ENCODE data around the gene CDK5RAP3. TPM values are rescaled to one million over a fixed set of nuclear protein-coding genes. Genes with fewer than 3 reads are reported as not detected.

The CDK5RAP3 gene
- total and polyA plus RNA-seq, 2 of the 13 experiments (the other 11 are each of a cell fraction or from before 2014, with no cell fraction given): 128 to 154 TPM

GRCh38 chr17:48026502-48027321, 55.8 kb downstream of the CDK5RAP3 start (continued):
- TF ChIP-seq ELK4 (CRISPR knock-in tag; IDR thresholded peaks at IDR 0.05; ENCODE audit: borderline replicate concordance) (no peak), ZNF790 (CRISPR knock-in tag; IDR thresholded peaks at IDR 0.05; ENCODE audit: borderline replicate concordance) (no peak), BCLAF1 (IDR thresholded peaks at IDR 0.05) (no peak), ZNF275 (CRISPR knock-in tag; IDR thresholded peaks at IDR 0.05; ENCODE audit: borderline replicate concordance) (no peak), KAT8 (CRISPR knock-in tag; IDR thresholded peaks at IDR 0.05) (peak; percentile 63), ZMAT5 (CRISPR knock-in tag; IDR thresholded peaks at IDR 0.05; ENCODE audit: borderline replicate concordance, low read depth) (no peak), ZNF337 (CRISPR knock-in tag; IDR thresholded peaks at IDR 0.05; ENCODE audit: borderline replicate concordance, low read depth) (no peak), ZNF883 (CRISPR knock-in tag; IDR thresholded peaks at IDR 0.05; ENCODE audit: not compliant biosample characterization) (no peak), CREBL2 (CRISPR knock-in tag; IDR thresholded peaks at IDR 0.05; ENCODE audit: borderline replicate concordance) (no peak), ZUFSP (CRISPR knock-in tag; IDR thresholded peaks at IDR 0.05; ENCODE audit: borderline replicate concordance) (no peak), PRDM10 (CRISPR knock-in tag; IDR thresholded peaks at IDR 0.05; ENCODE audit: low read depth) (no peak), ZNF660 (CRISPR knock-in tag; IDR thresholded peaks at IDR 0.05; ENCODE audit: borderline replicate concordance, low read depth) (no peak), ZNF205 (CRISPR knock-in tag; IDR thresholded peaks at IDR 0.05) (no peak), SP2 (CRISPR knock-in tag; IDR thresholded peaks at IDR 0.05) (no peak), ZZZ3 (CRISPR knock-in tag; IDR thresholded peaks at IDR 0.05; ENCODE audit: borderline replicate concordance) (no peak), ZC3H4 (CRISPR knock-in tag; IDR thresholded peaks at IDR 0.05; ENCODE audit: borderline replicate concordance) (no peak)
